GM19395 (cell line): ENCODE measurements around the gene PSMG3.

Experiments used
- ATAC-seq: cut with Tn5 transposase; IDR thresholded peaks from one replicate; pipeline ENCODE4 v1.9.1; 2021; ENCODE audit warnings: mild to moderate bottlenecking, moderate library complexity; ENCODE audit not compliant: unreplicated experiment

Gene PSMG3

DNA sequence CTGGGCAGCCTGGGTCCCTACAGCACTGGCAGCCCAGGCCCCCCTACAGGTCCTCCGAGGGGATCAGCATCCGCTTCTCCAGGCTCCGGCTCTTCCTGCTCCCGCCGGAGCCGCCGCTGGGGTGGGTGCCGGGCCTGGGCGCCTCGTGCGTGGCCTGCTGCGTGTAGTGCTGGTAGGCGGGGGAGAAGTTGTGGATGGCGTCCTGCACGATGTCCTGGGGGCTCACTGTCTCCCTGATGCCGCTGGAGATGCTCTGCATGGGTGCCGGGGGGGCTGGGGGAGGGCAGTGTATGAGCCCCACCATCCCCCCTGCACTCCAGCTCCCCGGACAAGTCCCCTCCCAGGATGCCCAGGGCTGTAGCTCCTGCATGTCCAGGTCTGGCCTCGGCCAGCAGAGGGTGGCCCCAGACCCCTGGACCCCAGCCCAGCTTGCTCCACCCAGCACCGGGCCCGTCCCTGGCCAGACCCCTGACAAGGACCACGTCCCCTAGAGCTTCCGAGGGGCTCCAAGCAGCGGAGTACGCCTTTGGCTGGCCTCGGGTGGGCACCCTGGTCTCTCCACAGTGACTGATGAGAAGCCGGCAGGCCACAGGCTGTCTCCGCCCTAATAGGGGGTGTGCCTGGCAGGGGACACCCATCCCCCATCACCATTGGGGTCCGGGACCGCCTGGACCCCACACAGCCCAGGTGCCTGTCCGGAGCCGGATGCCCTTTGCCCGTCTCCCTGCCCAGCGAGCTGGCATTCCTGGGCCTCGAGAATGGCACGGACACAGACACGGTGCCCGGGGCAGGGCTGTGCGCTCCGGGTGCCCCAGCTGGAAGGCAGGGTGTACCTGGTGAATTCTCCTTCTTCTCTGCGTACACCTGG is 22.7 kb downstream of the PSMG3 start:
- ATAC-seq: no peak

DNA sequence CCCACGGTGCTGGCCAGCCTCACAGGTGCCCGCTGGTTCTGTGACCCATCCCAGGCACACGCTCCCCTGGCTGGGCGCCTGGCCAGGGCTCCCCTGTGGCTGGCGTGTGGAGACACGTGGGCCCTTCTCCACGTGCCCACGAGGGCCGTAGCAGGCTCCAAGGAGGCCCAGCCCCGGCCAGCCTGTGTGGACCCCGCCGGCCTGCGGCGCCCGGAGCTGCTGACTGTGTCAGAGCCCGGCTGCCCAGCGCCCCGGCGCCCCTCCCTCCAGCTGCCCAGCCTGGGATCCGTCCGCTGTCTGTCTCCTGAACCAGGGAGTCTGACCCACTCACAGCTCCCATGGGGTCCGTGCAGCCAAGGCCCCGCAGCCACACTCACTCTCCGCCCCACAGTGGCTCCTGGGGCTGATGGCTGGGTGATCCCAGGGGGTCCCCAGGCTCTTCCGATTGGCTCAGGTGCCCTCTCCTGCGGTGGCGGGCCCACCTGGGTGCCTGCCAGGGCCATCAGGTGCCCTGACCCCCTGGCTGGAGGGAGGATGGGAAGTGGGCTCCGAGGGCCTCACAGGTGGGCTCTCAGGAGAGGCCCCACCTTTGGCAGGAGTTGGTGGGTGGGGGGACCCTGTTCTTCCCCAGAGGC is 23.4 kb downstream of the PSMG3 start:
- ATAC-seq: no peak

GRCh38 chr7:1545417-1546246 is 24.2 kb downstream of the PSMG3 start:
- ATAC-seq: no peak

- no peak for ATAC-seq
Measured at GRCh38 chr7:1544896-1545416, 24.9 kb downstream of the PSMG3 start.

DNA sequence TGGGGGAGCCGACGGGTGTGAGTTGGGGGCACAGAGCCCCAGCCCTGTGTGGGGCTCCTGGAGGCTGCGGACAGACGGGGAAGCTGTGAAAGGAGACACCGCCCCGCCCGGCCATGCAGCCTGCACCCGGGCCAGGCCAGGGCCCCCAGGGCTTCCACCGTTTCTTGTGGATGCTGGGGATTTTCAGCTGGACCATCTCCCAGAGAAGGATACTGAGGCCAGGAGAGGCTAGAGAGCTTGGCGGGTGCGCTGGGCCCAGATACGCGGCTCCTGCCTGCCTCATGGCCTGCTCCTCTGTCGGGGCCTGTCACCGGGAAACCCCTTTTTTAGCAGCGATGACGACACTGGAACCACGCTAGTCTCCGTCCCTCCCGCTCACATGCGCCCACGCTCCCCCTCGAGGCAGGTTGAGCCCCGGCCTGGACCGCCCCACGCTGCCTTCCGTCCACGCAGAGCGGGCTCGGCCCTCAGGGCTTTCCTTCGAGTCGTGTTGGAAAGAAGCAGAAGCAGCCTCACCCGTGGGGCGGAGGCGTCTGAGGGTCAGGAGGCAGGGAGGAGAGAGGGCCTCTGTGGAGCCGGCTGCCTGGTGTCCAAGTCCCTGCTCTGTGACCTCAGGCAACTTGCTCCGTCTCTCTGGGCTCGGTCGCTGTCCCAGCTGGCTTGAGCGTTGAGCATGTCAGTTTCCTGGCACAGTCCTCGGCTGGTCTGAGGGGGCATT is 25.5 kb downstream of the PSMG3 start:
- ATAC-seq: no peak

DNA sequence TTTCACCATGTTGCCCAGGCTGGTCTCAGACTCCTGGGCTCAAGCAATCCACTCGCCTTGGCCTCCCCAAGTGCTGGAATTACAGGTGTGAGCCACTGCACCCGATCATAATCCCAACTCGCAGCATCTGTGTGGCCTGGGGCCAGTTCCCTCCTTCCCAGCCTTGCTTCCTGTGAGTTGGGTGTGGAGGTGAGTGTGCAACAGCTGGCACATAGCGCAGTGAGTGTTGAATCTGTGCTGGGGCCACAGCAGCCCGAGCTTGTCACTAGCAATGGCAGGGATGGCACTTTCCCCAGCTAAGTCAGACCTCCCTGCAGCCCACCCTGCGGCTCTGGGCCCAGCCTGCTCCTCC is 26.0 kb downstream of the PSMG3 start:
- ATAC-seq: no peak

DNA sequence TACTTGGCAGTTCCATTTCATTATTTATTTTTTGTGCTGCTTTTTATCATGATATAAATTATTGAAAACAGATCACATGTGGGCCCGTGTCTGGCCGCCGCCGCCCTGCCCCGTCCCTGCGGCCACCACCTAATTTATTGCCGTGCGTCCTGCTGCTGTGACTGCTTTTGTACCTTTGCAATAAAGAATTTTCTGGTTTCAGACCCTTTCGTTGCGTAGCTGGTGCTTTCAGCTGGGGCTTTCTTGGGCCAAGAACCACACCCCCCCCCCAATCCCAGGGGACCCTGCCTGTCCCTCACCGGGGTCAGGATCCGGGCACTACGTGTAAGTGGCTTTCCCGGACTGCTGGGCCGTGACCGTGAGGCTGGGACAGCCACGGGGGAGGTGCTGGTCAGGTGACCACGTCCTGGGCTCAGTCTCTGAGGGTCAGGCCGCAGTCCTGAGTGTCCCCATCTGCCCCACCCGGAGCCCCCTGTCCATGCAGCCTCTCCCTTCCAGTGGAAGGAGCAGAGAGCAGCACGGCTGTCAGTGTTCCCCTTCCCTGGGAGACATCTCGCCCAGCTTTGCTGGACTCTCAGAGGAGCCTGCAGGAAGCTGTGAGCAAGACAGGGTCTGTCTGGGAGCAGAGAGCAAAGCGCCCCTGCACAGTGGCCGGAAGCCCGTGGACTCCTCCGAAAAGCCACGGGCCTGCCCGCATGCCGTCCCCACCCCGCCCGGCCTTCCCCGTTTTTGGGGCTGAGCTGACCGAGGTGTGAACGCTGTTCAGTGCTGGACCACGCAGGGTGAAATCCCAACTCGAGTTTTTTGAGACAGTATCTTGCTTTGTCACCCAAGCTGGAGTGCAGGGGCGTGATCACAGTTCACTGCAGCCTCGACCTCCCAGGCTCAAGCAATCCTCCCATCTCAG is 26.7 kb downstream of the PSMG3 start:
- no peak for ATAC-seq

DNA sequence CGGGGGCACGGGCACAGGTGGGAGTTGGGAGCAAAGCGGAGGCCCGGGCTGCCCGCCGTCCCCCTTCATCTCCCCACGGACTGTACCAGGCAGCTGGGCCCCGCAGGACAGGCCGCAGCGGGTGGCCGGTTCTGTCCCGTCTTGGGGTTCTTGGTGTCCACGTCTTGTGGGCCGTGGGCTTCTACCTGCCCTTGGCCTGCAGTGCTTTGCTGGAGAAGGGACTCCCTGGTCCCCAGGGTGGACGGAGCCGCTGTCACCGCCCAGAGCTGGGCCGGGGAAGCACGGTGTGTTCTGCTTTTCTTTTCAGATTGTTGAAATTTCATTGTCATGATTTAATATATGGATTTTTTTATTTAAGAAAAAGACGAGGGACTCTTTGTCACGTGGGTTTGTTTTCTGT is 27.5 kb downstream of the PSMG3 start:
- ATAC-seq: no peak

GRCh38 chr7:1541431-1542162 is 28.2 kb downstream of the PSMG3 start:
- no peak for ATAC-seq

GRCh38 chr7:1540776-1541271 is 29.0 kb downstream of the PSMG3 start:
- no peak for ATAC-seq

DNA sequence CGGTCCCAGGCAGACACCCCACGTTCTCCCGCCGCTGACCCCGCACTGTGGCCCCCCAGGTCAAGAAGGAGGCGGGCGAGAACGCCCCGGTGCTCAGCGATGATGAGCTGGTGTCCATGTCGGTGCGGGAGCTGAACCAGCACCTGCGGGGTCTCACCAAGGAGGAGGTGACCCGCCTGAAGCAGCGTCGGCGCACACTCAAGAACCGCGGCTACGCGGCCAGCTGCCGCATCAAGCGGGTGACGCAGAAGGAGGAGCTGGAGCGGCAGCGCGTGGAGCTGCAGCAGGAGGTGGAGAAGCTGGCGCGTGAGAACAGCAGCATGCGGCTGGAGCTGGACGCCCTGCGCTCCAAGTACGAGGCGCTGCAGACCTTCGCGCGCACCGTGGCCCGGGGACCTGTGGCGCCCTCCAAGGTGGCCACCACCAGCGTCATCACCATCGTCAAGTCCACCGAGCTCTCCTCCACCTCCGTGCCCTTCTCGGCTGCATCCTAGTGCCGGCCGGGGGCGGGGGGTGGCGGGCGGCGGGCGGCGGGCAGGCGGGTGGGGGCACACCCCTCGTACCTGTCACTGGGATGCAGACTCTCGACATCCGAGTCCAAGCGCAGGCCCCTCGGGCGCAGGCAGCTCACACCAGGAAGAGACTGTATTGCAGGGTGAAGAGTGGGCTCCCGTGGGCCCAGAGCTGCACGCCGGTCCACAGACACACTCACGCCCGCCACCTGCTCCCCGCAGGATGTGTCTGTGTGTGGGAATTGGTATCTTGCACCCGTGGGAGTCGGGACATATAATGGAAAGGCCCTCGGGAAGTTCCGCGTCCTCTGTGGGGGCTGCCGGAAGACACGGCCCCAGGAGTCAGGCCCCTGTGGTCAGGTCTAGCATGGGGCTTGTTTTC is 29.7 kb downstream of the PSMG3 start:
- no peak for ATAC-seq

- ATAC-seq: no peak
Measured at GRCh38 chr7:1539181-1539881, 30.5 kb downstream of the PSMG3 start.

GRCh38 chr7:1538544-1539180 is 31.2 kb downstream of the PSMG3 start:
- no peak for ATAC-seq

DNA sequence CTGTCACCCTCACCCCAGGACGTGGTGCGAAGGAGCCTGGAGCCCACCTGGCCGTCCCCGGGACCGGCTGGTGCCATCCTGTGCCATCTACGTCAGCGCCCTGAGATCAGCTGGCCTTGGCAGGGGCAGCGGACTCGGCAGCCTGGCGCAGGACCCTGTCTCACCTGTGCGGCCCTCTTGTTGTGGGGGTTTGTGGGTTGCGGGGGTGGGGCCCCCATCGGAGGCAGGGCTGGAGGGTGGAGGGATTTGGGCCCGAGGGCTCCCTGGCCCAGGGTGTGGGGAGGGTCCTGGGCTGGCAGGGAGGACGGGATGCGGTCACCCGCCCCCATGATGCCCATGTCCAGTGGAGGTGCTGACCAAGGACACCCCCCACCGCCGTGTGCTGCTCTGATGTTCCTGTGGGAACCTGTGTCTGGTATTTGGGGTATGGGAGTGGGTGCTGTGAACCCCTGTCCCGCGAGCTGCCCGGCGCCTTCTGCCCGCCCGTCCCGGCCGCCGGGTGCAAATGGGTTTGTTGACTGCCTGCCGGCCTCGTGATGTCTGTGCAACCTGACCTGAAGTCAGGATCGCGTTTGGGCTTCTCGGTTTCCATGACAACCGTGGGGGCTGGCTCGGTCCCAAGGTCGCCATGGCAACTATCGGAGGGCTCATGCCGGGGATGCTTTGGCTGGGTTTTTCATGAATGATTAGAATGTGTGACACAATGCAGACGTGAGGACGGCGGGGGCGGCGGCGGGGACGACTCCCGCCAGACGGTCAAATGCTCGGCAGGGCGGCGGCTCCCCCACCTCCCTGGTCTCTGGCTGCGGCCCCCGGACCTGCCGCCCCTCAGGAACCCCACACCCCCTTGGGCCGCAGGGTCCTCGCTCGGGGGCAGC is 32.1 kb downstream of the PSMG3 start:
- ATAC-seq: no peak

DNA sequence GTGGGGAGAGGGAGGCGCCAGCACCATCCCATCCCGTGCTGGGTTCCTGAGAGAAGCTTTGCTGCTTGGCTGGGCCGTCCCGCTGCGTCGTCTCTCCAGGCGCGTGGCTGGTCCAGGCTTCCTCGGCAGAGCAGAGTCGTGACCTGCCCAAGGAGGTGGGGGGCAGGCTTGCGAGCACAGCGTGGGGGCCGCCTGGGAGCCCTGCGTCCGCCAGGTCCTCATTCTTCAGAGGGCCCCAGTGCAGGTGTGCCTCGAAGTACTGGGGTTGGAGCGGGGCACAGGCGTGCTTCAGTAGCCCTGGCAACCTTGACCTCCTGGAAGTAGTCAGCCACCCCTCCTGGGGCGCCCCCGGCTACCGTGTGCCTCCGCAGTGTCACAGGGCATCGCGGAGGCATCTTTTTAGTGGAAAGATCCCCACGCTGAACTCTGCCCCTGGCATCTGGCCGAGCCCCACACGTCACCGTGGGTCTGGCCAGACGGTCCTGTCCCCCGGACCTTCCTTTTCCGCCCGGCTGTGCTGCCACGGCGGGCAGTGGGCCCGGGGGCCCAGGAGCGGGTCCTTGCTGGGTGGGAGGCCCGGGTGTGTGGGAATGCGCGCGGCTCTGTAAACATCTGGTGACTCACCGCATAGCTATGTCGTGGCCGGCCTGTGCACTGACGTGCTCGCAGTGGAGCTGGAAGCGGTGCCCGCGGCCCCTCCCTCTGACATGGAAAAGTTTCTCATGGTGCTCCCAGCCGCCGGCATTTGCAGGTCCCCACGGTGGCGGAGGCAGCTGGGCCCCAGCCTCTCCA is 32.9 kb downstream of the PSMG3 start:
- no peak for ATAC-seq
